Uterus (tissue), 4 donors: Measurements from ENCODE around the gene TJP3. TPM values are rescaled to one million over a fixed set of nuclear protein-coding genes. Genes with fewer than 3 reads are reported as not detected.

ENCODE experiments used
- DNase-seq, 2 donors: peaks; one replicate each; pipeline ENCODE4 v3.0.0-alpha.2; 2019 to 2020
- H3K27ac ChIP-seq, 2 donors: fragments of 200-600 bp; sonication (generic); 1 replicate in 1 of 2; 2 replicates in 1 of 2; pipeline ENCODE4 v1.5.1; 2016 to 2018
- H3K27me3 ChIP-seq, 2 donors: fragments of 200-600 bp; sonication (generic); one replicate each; pipeline ENCODE4 v1.5.1; 2018 to 2019; ENCODE audit warnings: control low read depth in 1 of 2
- H3K36me3 ChIP-seq, 2 donors: fragments of 200-600 bp; sonication (generic); one replicate each; pipeline ENCODE4 v1.5.1; 2019; ENCODE audit warnings: control low read depth in 1 of 2
- H3K4me1 ChIP-seq, 2 donors: fragments of 200-600 bp; sonication (generic); one replicate each; pipeline ENCODE4 v1.5.1; 2018 to 2019; ENCODE audit warnings: control low read depth in 1 of 2
- H3K4me3 ChIP-seq, 2 donors: fragments of 200-600 bp; sonication (generic); 1 replicate in 1 of 2; 2 replicates in 1 of 2; pipeline ENCODE4 v1.5.1; 2018 to 2019; ENCODE audit warnings: mild to moderate bottlenecking in 1 of 2
- H3K9me3 ChIP-seq, 2 donors: fragments of 200-600 bp; sonication (generic); one replicate each; pipeline ENCODE4 v1.5.1; 2019; ENCODE audit warnings: control low read depth in 1 of 2
- CTCF ChIP-seq, 4 experiments: fragments of 200-600 bp in 2 of 4; fragments of 450-650 bp in 2 of 4; sonication (generic) in 2 of 4; IDR thresholded peaks; one replicate each; pipeline ENCODE4 v1.5.1; 2016 to 2019; ENCODE audit warnings: antibody characterized with exemption in 4 of 4, mild to moderate bottlenecking in 2 of 4, moderate library complexity in 1 of 4
- POLR2A ChIP-seq, 2 donors: fragments of 450-650 bp; IDR thresholded peaks; one replicate each; pipeline ENCODE4 v1.6.1; 2016; ENCODE audit warnings: antibody characterized with exemption in 2 of 2, mild to moderate bottlenecking in 1 of 2, moderate library complexity in 1 of 2
- intact Hi-C: fragments of 100-400 bp; cut with DNase I; formaldehyde crosslinking; loops from one replicate; pipeline ENCODE4 v1.15.1; 2023; ENCODE audit warnings: low total_unique reads
- total RNA-seq, 4 donors: library from RNA; depleted of rRNA in 3 of 4; stranded (reverse); fragments of >200 nt in 3 of 4; gene quantifications; one replicate each; pipeline versions ENCODE4 v1.1.0 to v1.2.4, GENCODE V29; 2014 to 2023
- donor health status: DM: yes; HTN: yes; CAD: no.

The TJP3 gene
- 1 to 10 TPM in 3 of 4 donors, under 1 TPM in 1; 0.37 to 7.4 (median 3.9) TPM for total RNA-seq

DNA sequence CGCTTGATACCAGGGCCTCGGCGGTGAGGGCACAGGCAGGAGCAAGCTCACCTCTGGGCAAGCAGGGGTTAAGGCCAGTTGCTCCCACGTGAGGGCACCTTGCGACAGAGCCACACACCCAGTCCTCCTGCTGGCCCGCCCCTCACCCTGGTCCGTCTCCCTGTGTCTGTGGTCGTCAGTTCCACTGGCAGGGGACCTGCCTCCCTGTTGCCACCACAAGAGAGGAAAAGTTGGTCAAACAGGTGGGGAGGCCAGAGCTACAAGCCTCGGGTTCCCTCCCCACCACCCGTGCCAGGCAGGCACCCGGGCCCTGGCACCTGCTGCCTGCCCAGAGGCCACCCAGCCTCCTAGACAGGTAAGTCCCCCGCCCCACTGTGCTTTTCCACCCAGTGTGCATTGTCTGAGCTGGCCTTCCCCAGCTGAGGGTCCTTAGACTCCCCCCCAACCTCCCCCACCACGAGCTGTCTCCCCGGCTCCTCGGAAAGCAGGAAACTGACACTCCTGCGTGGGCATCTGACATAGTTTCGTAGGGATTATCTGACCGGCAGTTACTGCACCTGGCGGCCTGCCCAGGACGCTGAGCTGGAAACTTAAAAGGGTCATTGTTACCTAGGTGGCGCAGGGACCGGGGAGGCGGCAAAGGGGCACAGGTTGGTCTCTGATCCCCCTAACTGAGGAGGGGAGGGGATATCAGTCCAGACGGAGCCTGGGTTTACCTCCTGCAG lies at the start of gene TJP3:
TSS of gene TJP3 (plus strand) at position 178 of the 725 bp plus-strand sequence. CDS start 20,049 bp downstream, outside the sequence.
- Histone ChIP-seq H3K36me3 (no peaks in the 10 kb centered on the region), H3K9me3 (no peaks in the 10 kb centered on the region), H3K27me3 (no peaks in the 10 kb centered on the region), H3K27ac (no peak within 1 kb of the TSS), H3K4me3 (no peak within 1 kb of the TSS), H3K4me1 (peaks cover 0 to 4% of the 10 kb centered on the region in 2 donors)
- intact Hi-C loops: no loop called here
- DNase-seq: no peak
- TF ChIP-seq CTCF (IDR thresholded peaks at IDR 0.05) (no peak), POLR2A (IDR thresholded peaks at IDR 0.05) (no peak)

GRCh38 chr19:3658870-3659745 lies 49.1 kb upstream of the TJP3 start:
- TF ChIP-seq CTCF (IDR thresholded peaks at IDR 0.05): no peak
- TF ChIP-seq POLR2A (IDR thresholded peaks at IDR 0.05): no peak
- H3K4me3 ChIP-seq: no peak overlapping the region
- DNase-seq: no peak
- H3K36me3 ChIP-seq: no peaks in the 10 kb centered on the region
- H3K27ac ChIP-seq: no peak overlapping the region
- H3K27me3 ChIP-seq: no peaks in the 10 kb centered on the region
- no peaks in the 10 kb centered on the region for H3K9me3 ChIP-seq
- H3K4me1 ChIP-seq: no peaks in the 10 kb centered on the region
- intact Hi-C loops: no loop called here

GRCh38 chr19:3659746-3660112 lies 48.5 kb upstream of the TJP3 start:
- no peak overlapping the region for H3K4me3 ChIP-seq
- no peaks in the 10 kb centered on the region for H3K4me1 ChIP-seq
- no peaks in the 10 kb centered on the region for H3K9me3 ChIP-seq
- H3K27ac ChIP-seq: no peak overlapping the region
- H3K27me3 ChIP-seq: no peaks in the 10 kb centered on the region
- no peak for DNase-seq
- intact Hi-C loops: no loop called here
- no peaks in the 10 kb centered on the region for H3K36me3 ChIP-seq
- TF ChIP-seq CTCF (IDR thresholded peaks at IDR 0.05) (no peak), POLR2A (IDR thresholded peaks at IDR 0.05) (no peak)

GRCh38 chr19:3660493-3661219 lies 47.5 kb upstream of the TJP3 start:
- Histone ChIP-seq H3K27ac (no peak overlapping the region), H3K36me3 (no peaks in the 10 kb centered on the region), H3K9me3 (no peaks in the 10 kb centered on the region), H3K4me3 (no peak overlapping the region), H3K4me1 (no peaks in the 10 kb centered on the region), H3K27me3 (no peaks in the 10 kb centered on the region)
- intact Hi-C loops: no loop called here
- TF ChIP-seq POLR2A (IDR thresholded peaks at IDR 0.05) (no peak), CTCF (IDR thresholded peaks at IDR 0.05) (no peak)
- no peak for DNase-seq
